K562 (cell line): ENCODE data around the gene FGFRL1. TPM values are rescaled to one million over a fixed set of nuclear protein-coding genes. Genes with fewer than 3 reads are reported as not detected.

Source experiments
- ATAC-seq: fragments of 200-7000 bp; cut with Tn5 transposase; 3 replicates; pipeline ENCODE4 v1.9.1; 2020; ENCODE audit warnings: moderate library complexity
- BruUV-seq: library from RNA; stranded (reverse); fragments of 400-500 nt; replicated peaks from 2 replicates; lab custom pipeline; 2021; lab: Mats Ljungman, UMichigan
- CTCF ChIA-PET: fragments of 300-600 bp; formaldehyde crosslinking; extraction: SDS; loops from one replicate; lab custom pipeline; 2021; ENCODE audit warnings: low intra/inter-chr PET ratio; lab: Yijun Ruan, JAX
- POLR2A ChIA-PET: fragments of 300-600, 350-650 bp; sonication (Branson Sonifier 250); formaldehyde crosslinking; extraction: SDS; loops from one replicate; lab custom pipeline; 2021; ENCODE audit warnings: antibody characterized with exemption, inconsistent platforms; lab: Yijun Ruan, JAX
- DNase-seq, 4 experiments: peaks; one replicate each; pipeline versions ENCODE4 v3.0.0 to v3.0.0-alpha.2; 2011 to 2018; ENCODE audit warnings: low spot score in 3 of 4, mixed read lengths in 3 of 4; ENCODE audit errors: extremely low read depth in 1 of 4
- FAIRE-seq: peaks from 2 replicates; lab custom pipeline; 2011; peaks lifted over from hg19 to GRCh38; lab: Jason Lieb, UNC
- H2AFZ ChIP-seq: 2 replicates; pipeline ENCODE4 v1.6.0; 2011; ENCODE audit warnings: low read depth, low read length, control low read depth, inconsistent platforms
- H3K27ac ChIP-seq: fragments of 200-600 bp; 3 replicates; pipeline ENCODE4 v1.8.0; 2011; ENCODE audit warnings: low read depth, mild to moderate bottlenecking, control low read depth, inconsistent platforms, low read length, moderate library complexity, mixed read lengths; ENCODE audit errors: extremely low read depth
- H3K27me3 ChIP-seq, 2 experiments: fragments of 300-600 bp in 1 of 2; 2 replicates in 1 of 2; 3 replicates in 1 of 2; pipeline versions ENCODE4 v1.6.0 to v1.8.0; 2011; ENCODE audit warnings: inconsistent platforms in 2 of 2, low read length in 2 of 2, mild to moderate bottlenecking in 1 of 2, mixed read lengths in 1 of 2, moderate library complexity in 1 of 2; ENCODE audit not compliant: control insufficient read depth in 2 of 2, insufficient read depth in 2 of 2
- H3K36me3 ChIP-seq: fragments of 300-600 bp; 3 replicates; pipeline ENCODE4 v1.8.0; 2011; ENCODE audit warnings: mild to moderate bottlenecking, low read length, inconsistent platforms; ENCODE audit not compliant: control insufficient read depth, insufficient read depth
- H3K4me1 ChIP-seq, 2 experiments: fragments of 200-600 bp in 1 of 2; replicated peaks in 1 of 2; 2 replicates in 1 of 2; 3 replicates in 1 of 2; pipeline versions ENCODE4 v1.5.1 to v1.8.0; 2011; ENCODE audit warnings: inconsistent platforms in 2 of 2, low read length in 2 of 2, mild to moderate bottlenecking in 1 of 2, mixed read lengths in 1 of 2, moderate library complexity in 1 of 2; ENCODE audit not compliant: control insufficient read depth in 2 of 2, insufficient read depth in 2 of 2
- H3K4me2 ChIP-seq: 2 replicates; pipeline ENCODE4 v1.6.1; 2011; ENCODE audit warnings: low read length, control low read depth, inconsistent platforms, mixed read lengths; ENCODE audit not compliant: insufficient read depth
- H3K4me3 ChIP-seq: fragments of 200-600 bp; sonication (generic), shearing (Covaris generic); 2 replicates; pipeline ENCODE4 v1.5.1; 2016; ENCODE audit warnings: control low read depth, inconsistent platforms
- H3K79me2 ChIP-seq: fragments of 200-600 bp; 3 replicates; pipeline ENCODE4 v1.8.0; 2011; ENCODE audit warnings: low read length, inconsistent platforms; ENCODE audit not compliant: control insufficient read depth, insufficient read depth
- H3K9ac ChIP-seq, 2 experiments: 2 replicates each; pipeline versions ENCODE4 v1.6.0 to v1.6.1; 2011; ENCODE audit warnings: low read depth in 2 of 2, low read length in 2 of 2, control low read depth in 1 of 2, inconsistent platforms in 1 of 2, mild to moderate bottlenecking in 1 of 2, mixed read lengths in 1 of 2; ENCODE audit not compliant: insufficient read depth in 1 of 2
- H3K9me1 ChIP-seq: one replicate; pipeline ENCODE4 v1.6.0; 2011; ENCODE audit warnings: inconsistent platforms, mild to moderate bottlenecking, low read length, moderate library complexity; ENCODE audit not compliant: control insufficient read depth, insufficient read depth
- H3K9me3 ChIP-seq: replicated peaks from 2 replicates; pipeline ENCODE4 v1.5.1; 2011; ENCODE audit warnings: low read depth, low read length, inconsistent platforms; ENCODE audit not compliant: control insufficient read depth, insufficient read depth
- H4K20me1 ChIP-seq: replicated peaks from 2 replicates; pipeline ENCODE4 v1.6.1; 2011; ENCODE audit warnings: low read length, inconsistent platforms, mixed read lengths; ENCODE audit not compliant: control insufficient read depth, insufficient read depth
- CBFA2T2 ChIP-seq: fragments of 450-650 bp; conservative IDR thresholded peaks from 2 replicates; pipeline ENCODE4 v1.6.1; 2017; ENCODE audit warnings: mild to moderate bottlenecking
- CBFB ChIP-seq: sonication (generic); formaldehyde crosslinking; IDR thresholded peaks from 2 replicates; pipeline ENCODE4 v1.4.0; 2020; ENCODE audit warnings: mild to moderate bottlenecking, missing genetic modification reagents
- FOXJ3 ChIP-seq: sonication (generic); formaldehyde crosslinking; IDR thresholded peaks from 2 replicates; pipeline ENCODE4 v1.4.0; 2020; ENCODE audit warnings: mild to moderate bottlenecking, missing genetic modification reagents
- FOXM1 ChIP-seq, 2 experiments: fragments of 450-650 bp in 1 of 2; sonication (generic) in 1 of 2; formaldehyde crosslinking in 1 of 2; IDR thresholded peaks; 2 replicates each; pipeline versions ENCODE4 v1.6.1 to v1.9.0; 2017 to 2022; ENCODE audit warnings: low read depth in 2 of 2, mild to moderate bottlenecking in 2 of 2, missing genetic modification reagents in 1 of 2, moderate library complexity in 1 of 2
- KLF13 ChIP-seq: fragments of 450-650 bp; IDR thresholded peaks from 2 replicates; pipeline ENCODE4 v1.6.1; 2016; ENCODE audit warnings: missing genetic modification characterization, low read depth, mild to moderate bottlenecking, missing compliant biosample characterization, moderate library complexity, borderline replicate concordance
- PHF21A ChIP-seq: fragments of 450-650 bp; IDR thresholded peaks from 2 replicates; pipeline ENCODE4 v1.6.1; 2017; ENCODE audit warnings: low read depth, borderline replicate concordance
- POLR2A ChIP-seq: fragments of 450-650 bp; conservative IDR thresholded peaks from 2 replicates; pipeline ENCODE4 v1.6.1; 2016
- POLR2G ChIP-seq: fragments of 200-400 bp; formaldehyde crosslinking; IDR thresholded peaks from 2 replicates; pipeline ENCODE4 v1.6.1; 2017; ENCODE audit warnings: low read depth, mild to moderate bottlenecking, antibody characterized with exemption, low read length, moderate library complexity
- RBFOX2 ChIP-seq: fragments of 200-400 bp; formaldehyde crosslinking; IDR thresholded peaks from 2 replicates; pipeline ENCODE4 v1.6.1; 2017; ENCODE audit warnings: low read depth, mild to moderate bottlenecking, low read length, moderate library complexity
- TRIM24 ChIP-seq, 2 experiments: fragments of 450-650 bp; IDR thresholded peaks; 2 replicates each; pipeline ENCODE4 v1.6.1; 2016
- ZBTB7A ChIP-seq: IDR thresholded peaks from 2 replicates; pipeline ENCODE4 v1.6.1; 2011; ENCODE audit warnings: low read depth, mild to moderate bottlenecking, low read length, moderate library complexity, borderline replicate concordance; ENCODE audit not compliant: control insufficient read depth
- ZNF408 ChIP-seq: fragments of 250-450 bp; sonication (Bioruptor Pico); IDR thresholded peaks from 2 replicates; pipeline ENCODE4 v1.4.0; 2020; ENCODE audit warnings: low read depth, mild to moderate bottlenecking, moderate library complexity
- WGBS: fragments of 100-300 bp; shearing (Covaris generic); methylation state at CpG from one replicate; pipeline ENCODE4 v1.1.6; 2016; ENCODE audit warnings: low coverage, mixed read lengths; ENCODE audit not compliant: insufficient coverage; ENCODE audit errors: missing lambda C conversion rate; 5-methylcytosine and 5-hydroxymethylcytosine counted together
- in situ Hi-C: fragments of 300-500 bp; cut with MboI; formaldehyde crosslinking; loops from 4 replicates; pipeline ENCODE4 v1.15.0; 2018; ENCODE audit warnings: inconsistent platforms, mixed read lengths
- intact Hi-C: fragments of 100-400 bp; cut with micrococcal nuclease; formaldehyde crosslinking; loops from 2 replicates; pipeline ENCODE4 v1.14.2; 2022
- polyA plus RNA-seq, 8 experiments: library from polyadenylated mRNA; depleted of rRNA in 4 of 8; stranded (reverse) in 5 of 8; unstranded in 3 of 8; fragments of >200 nt; fragmentation: Nextera tagmentation in 2 of 8; fragmentation: Illumina TruSeq in 1 of 8; extraction: Ambion mirVana in 2 of 8; extraction: Trizol in 1 of 8; gene quantifications; 2 replicates each; pipeline versions ENCODE4 v1.2.1 to v1.2.3, GENCODE V29; 2011 to 2014; ENCODE audit warnings: inconsistent platforms in 1 of 8, missing spikeins in 1 of 8
- total RNA-seq, 7 experiments: library from RNA; depleted of rRNA in 6 of 7; stranded (reverse); fragments of >200 nt in 6 of 7; fragmentation: Illumina TruSeq in 2 of 7; extraction: Trizol in 2 of 7; gene quantifications; 2 replicates each; pipeline versions ENCODE4 v1.2.1 to v1.2.3, GENCODE V29; 2011 to 2021; ENCODE audit warnings: low replicate concordance in 1 of 7

FGFRL1 gene
- total and polyA plus RNA-seq, 9 of the 15 experiments (the other 6 are each of a cell fraction or from before 2014, with no cell fraction given), result 0.34 to 49.9 (median 14.6) TPM

- no peaks in the 10 kb centered on the region for H3K79me2 ChIP-seq
- H3K4me1 ChIP-seq, result peaks cover 3 to 85% of the 10 kb centered on the region in 2 experiments; a peak in 4 of 5 replicates
- no peak overlapping the region for H3K27ac ChIP-seq
- no peaks in the 10 kb centered on the region; the same call in 1 of the 2 replicates for H3K9me3 ChIP-seq
- no peak overlapping the region for H2AFZ ChIP-seq
- CTCF ChIA-PET, result no interaction called here
- no peak overlapping the region for H3K4me2 ChIP-seq
- in situ Hi-C loops (no loop called here), intact Hi-C loops (no loop called here)
- DNase-seq, result no peak
- FAIRE-seq, result no peak
- ATAC-seq, result no peak
- 35% methylated on average over 7 of the region's 17 CpGs for WGBS
- no peak overlapping the region for H3K4me3 ChIP-seq
- 0 out of 5 replicates have a peak, but pooled peaks cover 0 to 6% of the 10 kb centered on the region in 2 experiments for H3K27me3 ChIP-seq
- peaks cover 16% of the 10 kb centered on the region; the same call in 2 of the 3 replicates for H3K36me3 ChIP-seq
- POLR2A ChIA-PET, result interaction anchor here (1.6 kb wide), 1 partner anchor 12 kb away, joined by 6 read pairs; no protein-coding TSS in a partner anchor
- H3K9me1 ChIP-seq, result no peaks in the 10 kb centered on the region
- no peak overlapping the region; a peak in 1 of 4 replicates for H3K9ac ChIP-seq
- no TSS peak for BruUV-seq
- no peaks in the 10 kb centered on the region for H4K20me1 ChIP-seq
- TF ChIP-seq POLR2G, result peak; percentile 71
- no peak for TF ChIP-seq POLR2A
- TF ChIP-seq CBFB (CRISPR knock-in tag), result 0 out of 2 replicates have a peak, but pooled peaks have one; percentile 29
Observed at GRCh38 chr4:1029529-1029928, 18.1 kb downstream of the FGFRL1 start.

GRCh38 chr4:1030031-1030430 lies 18.6 kb downstream of the FGFRL1 start:
- peak; percentile 67 for ATAC-seq

More at GRCh38 chr4:1030031-1030430, 18.6 kb downstream of the FGFRL1 start:
- FAIRE-seq (no peak), DNase-seq (peak in 3 of 4 experiments; percentile 56 to 72 (median 71))
- ChIA-PET POLR2A (interaction anchor here (1.0 to 1.6 kb wide), 2 partner anchors 12 to 87 kb away, joined by 4 to 6 read pairs; no protein-coding TSS in a partner anchor), CTCF (no interaction called here)
- H3K27ac ChIP-seq, result no peak overlapping the region
- H3K4me2 ChIP-seq, result no peak overlapping the region; the same call in 1 of the 2 replicates
- no peaks in the 10 kb centered on the region for H3K79me2 ChIP-seq
- 12% methylated on average over 6 of the region's 12 CpGs for WGBS
- in situ Hi-C loops, result no loop called here
- H4K20me1 ChIP-seq, result no peaks in the 10 kb centered on the region
- H3K4me3 ChIP-seq, result no peak overlapping the region
- H3K36me3 ChIP-seq, result peaks cover 11% of the 10 kb centered on the region; the same call in 2 of the 3 replicates
- BruUV-seq, result no TSS peak
- H3K9me3 ChIP-seq, result no peaks in the 10 kb centered on the region; the same call in 1 of the 2 replicates
- H3K9ac ChIP-seq, result peak overlapping the region in 1 of 2 experiments; percentile 89; a peak in 2 of 4 replicates
- TF ChIP-seq RBFOX2, result 0 out of 2 replicates have a peak, but pooled peaks have one; percentile 7
- no peak for TF ChIP-seq FOXJ3 (CRISPR knock-in tag)
- TF ChIP-seq ZNF408 (CRISPR knock-in tag), result no peak
- no peak for TF ChIP-seq FOXM1 (IDR thresholded peaks at IDR 0.05; ENCODE audit: low read depth)
- no peak for TF ChIP-seq FOXM1 (CRISPR knock-in tag; IDR thresholded peaks at IDR 0.05; ENCODE audit: low read depth)
- peak; percentile 23; the same call in 1 of the 2 replicates for TF ChIP-seq ZBTB7A
- no peak for TF ChIP-seq TRIM24 (IDR thresholded peaks at IDR 0.05)
- no peak for TF ChIP-seq CBFA2T2
- no peak for TF ChIP-seq PHF21A
- TF ChIP-seq KLF13 (tag), result no peak
- TF ChIP-seq POLR2G, result peak; percentile 7
- 0 out of 2 replicates have a peak, but pooled peaks have one; percentile 9 for TF ChIP-seq CBFB (CRISPR knock-in tag)
- peak overlapping the region; percentile 85 for H2AFZ ChIP-seq
- intact Hi-C loops, result no loop called here
- H3K9me1 ChIP-seq, result no peaks in the 10 kb centered on the region
- 0 out of 5 replicates have a peak, but pooled peaks cover 0 to 6% of the 10 kb centered on the region in 2 experiments for H3K27me3 ChIP-seq
- peaks cover 3 to 86% of the 10 kb centered on the region in 2 experiments; a peak in 4 of 5 replicates for H3K4me1 ChIP-seq
